Stimulated activated naive B cell treated with anti-CD40 and anti-IgM and Interleukin-4, amounts not matched to agents 10 μg/mL and 1 μg/mL and 100 μg/mL, for 72 hours (primary cell): ENCODE data around the gene TMEM245.

Experiments
- ATAC-seq, 2 donors: fragments of 150-1000 bp; cut with Tn5 transposase; replicated peaks; 2 replicates each; pipeline ENCODE4 v1.10.0; 2021; ENCODE audit warnings: moderate library complexity in 1 of 2
- DNase-seq: peaks from one replicate; pipeline ENCODE4 v3.0.0; 2021
- H3K27ac Mint-ChIP-seq: one replicate; pipeline ENCODE4 v1.8.0; 2022; ENCODE audit warnings: mild to moderate bottlenecking, mixed read lengths
- H3K27me3 Mint-ChIP-seq, 2 donors: one replicate each; pipeline ENCODE4 v1.8.0; 2022; ENCODE audit warnings: mixed read lengths in 2 of 2
- H3K36me3 Mint-ChIP-seq, 2 donors: one replicate each; pipeline ENCODE4 v1.8.0; 2022; ENCODE audit warnings: mixed read lengths in 2 of 2, mild to moderate bottlenecking in 1 of 2
- H3K4me1 Mint-ChIP-seq, 2 donors: one replicate each; pipeline ENCODE4 v1.8.0; 2022; ENCODE audit warnings: mixed read lengths in 2 of 2, mild to moderate bottlenecking in 1 of 2
- H3K4me3 Mint-ChIP-seq, 2 donors: one replicate each; pipeline ENCODE4 v1.8.0; 2022; ENCODE audit warnings: mild to moderate bottlenecking in 2 of 2, mixed read lengths in 2 of 2, moderate library complexity in 1 of 2
- H3K9me3 Mint-ChIP-seq, 2 donors: one replicate each; pipeline ENCODE4 v1.8.0; 2022; ENCODE audit warnings: mixed read lengths in 2 of 2, mild to moderate bottlenecking in 1 of 2

Gene TMEM245

DNA sequence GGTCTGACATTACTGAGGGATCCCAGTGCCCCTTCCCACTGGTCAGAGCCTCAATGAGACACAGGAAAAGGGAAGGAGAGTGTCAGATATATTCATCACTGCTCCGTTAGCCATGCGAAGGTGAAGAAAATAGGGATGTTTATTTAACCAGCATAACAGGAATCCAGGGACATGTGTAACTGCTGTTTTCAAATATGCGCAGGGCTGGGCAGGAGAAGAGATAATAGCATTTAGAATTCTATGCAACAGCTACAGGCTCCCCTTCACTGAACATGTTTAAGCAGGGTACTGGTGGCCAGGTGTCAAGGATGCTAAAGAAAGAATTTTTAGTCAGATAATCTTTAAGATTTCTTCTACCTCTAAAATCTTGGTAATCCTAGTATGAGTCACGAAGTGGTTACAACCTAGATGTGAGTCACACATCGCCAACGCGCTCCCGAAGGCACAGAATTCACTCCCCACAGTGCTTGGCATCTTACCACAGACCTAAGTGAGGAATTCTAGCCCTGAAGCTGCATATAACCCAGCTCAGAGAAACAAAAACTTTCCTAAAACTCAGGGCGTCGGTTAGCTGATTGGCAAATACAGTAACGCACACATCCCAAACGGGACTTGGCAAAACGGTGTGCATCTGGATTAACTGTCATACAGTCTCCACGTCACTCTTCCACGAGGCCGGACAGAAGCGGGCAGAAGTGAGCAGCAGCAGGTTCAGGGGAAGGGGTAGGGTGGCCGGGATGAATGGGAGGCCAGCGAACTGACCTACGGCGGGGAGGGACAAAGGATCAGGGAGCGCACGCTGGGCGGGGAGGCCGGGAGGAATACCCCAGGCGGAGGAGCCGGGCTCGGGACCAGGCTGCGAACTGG, 107.5 kb downstream of the TMEM245 start:
- Mint-ChIP-seq H3K4me1 (peaks cover 22 to 42% of the 10 kb centered on the region in 2 donors), H3K36me3 (no peaks in the 10 kb centered on the region), H3K4me3 (peak overlapping the region; percentile 92 to 97), H3K27ac (peak overlapping the region; percentile 93), H3K27me3 (peaks cover 8 to 12% of the 10 kb centered on the region in 2 donors), H3K9me3 (no peaks in the 10 kb centered on the region)
- ATAC-seq (peak; percentile 39 to 42), DNase-seq (peak; percentile 26)

- H3K9me3 Mint-ChIP-seq = no peaks in the 10 kb centered on the region
- peaks cover 22 to 36% of the 10 kb centered on the region in 2 donors for H3K4me1 Mint-ChIP-seq
These were observed 108.5 kb downstream of the TMEM245 start for GRCh38 chr9:109011231-109011671.

DNA sequence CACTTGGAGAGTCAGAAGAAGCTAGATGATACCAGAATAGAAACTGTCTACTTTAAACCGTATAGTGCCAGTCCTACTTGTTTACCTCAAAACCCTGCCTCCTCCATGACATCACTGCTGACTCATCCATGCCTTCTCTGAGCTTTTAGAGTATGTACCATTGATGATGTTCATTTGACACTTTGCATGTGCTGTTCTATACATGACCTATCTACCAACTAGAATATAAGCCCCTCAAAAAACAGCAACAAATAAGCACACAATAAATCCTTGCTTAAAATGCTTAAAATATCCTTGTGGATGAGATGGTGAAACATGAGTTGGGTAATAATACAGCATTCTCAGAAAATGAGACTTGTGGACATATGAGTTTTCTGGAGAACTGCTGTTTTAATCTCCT, 109.0 kb downstream of the TMEM245 start:
- peaks cover 18 to 31% of the 10 kb centered on the region in 2 donors for H3K4me1 Mint-ChIP-seq
- H3K27ac Mint-ChIP-seq = no peak overlapping the region
- peaks cover 8 to 12% of the 10 kb centered on the region in 2 donors for H3K27me3 Mint-ChIP-seq
- ATAC-seq (peak in 1 of 2 donors; percentile 13), DNase-seq (no peak)
- H3K36me3 Mint-ChIP-seq = no peaks in the 10 kb centered on the region
- H3K4me3 Mint-ChIP-seq = peak overlapping the region in 1 of 2 donors; percentile 11
- H3K9me3 Mint-ChIP-seq = no peaks in the 10 kb centered on the region

More at GRCh38 chr9:109011231-109011671, 108.5 kb downstream of the TMEM245 start:
- peaks cover 8 to 12% of the 10 kb centered on the region in 2 donors for H3K27me3 Mint-ChIP-seq
- no peak overlapping the region for H3K27ac Mint-ChIP-seq
- ATAC-seq = no peak
- no peak for DNase-seq
- H3K36me3 Mint-ChIP-seq = no peaks in the 10 kb centered on the region
- H3K4me3 Mint-ChIP-seq = peak overlapping the region in 1 of 2 donors; percentile 11

DNA sequence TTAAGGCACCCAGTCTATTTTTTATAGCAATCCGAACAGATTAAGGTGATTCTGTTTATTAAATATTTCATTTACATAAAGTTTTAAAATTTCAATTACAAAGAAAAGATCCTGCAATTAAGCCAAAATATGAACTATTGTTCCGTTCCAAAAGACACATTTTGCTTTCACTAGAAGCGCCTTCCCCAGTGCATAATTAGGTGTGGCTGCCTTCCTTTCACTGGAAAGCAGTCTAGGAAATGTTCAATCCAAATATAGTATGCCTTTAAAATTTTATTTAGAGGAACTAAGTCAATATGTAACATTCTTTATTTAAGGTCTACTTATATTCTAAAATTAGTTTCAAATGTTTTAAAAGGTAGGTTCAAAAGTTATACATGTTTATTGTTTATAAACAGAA, 114.1 kb downstream of the TMEM245 start:
- Mint-ChIP-seq H3K4me1 (peaks cover under 1 to 2% of the 10 kb centered on the region in 2 donors), H3K4me3 (no peak overlapping the region), H3K9me3 (peaks cover 8% of the 10 kb centered on the region in 2 donors), H3K27ac (no peak overlapping the region), H3K36me3 (peaks cover 5 to 15% of the 10 kb centered on the region in 2 donors), H3K27me3 (peaks cover under 1 to 7% of the 10 kb centered on the region in 2 donors)
- ATAC-seq (no peak), DNase-seq (no peak)

- H3K27ac Mint-ChIP-seq = no peak overlapping the region
These were observed 116.6 kb downstream of the TMEM245 start for GRCh38 chr9:109003116-109003515.

GRCh38 chr9:109002141-109002540, 117.6 kb downstream of the TMEM245 start:
- H3K9me3 Mint-ChIP-seq = peaks cover 8 to 10% of the 10 kb centered on the region in 2 donors
- ATAC-seq (no peak), DNase-seq (no peak)
- H3K27me3 Mint-ChIP-seq = peaks cover 0 to 5% of the 10 kb centered on the region in 2 donors
- peaks cover 5 to 15% of the 10 kb centered on the region in 2 donors for H3K36me3 Mint-ChIP-seq
- no peak overlapping the region for H3K27ac Mint-ChIP-seq
- H3K4me3 Mint-ChIP-seq = no peak overlapping the region
- no peaks in the 10 kb centered on the region for H3K4me1 Mint-ChIP-seq

More at GRCh38 chr9:109003116-109003515, 116.6 kb downstream of the TMEM245 start:
- DNase-seq (no peak), ATAC-seq (no peak)
- no peak overlapping the region for H3K4me3 Mint-ChIP-seq
- H3K27me3 Mint-ChIP-seq = peaks cover 0 to 5% of the 10 kb centered on the region in 2 donors
- peaks cover 5 to 15% of the 10 kb centered on the region in 2 donors for H3K36me3 Mint-ChIP-seq
- H3K9me3 Mint-ChIP-seq = peaks cover 8 to 10% of the 10 kb centered on the region in 2 donors
- no peaks in the 10 kb centered on the region for H3K4me1 Mint-ChIP-seq

- ATAC-seq = no peak
- Mint-ChIP-seq H3K36me3 (peaks cover 5 to 15% of the 10 kb centered on the region in 2 donors), H3K4me3 (no peak overlapping the region), H3K4me1 (no peaks in the 10 kb centered on the region), H3K9me3 (peaks cover 8 to 10% of the 10 kb centered on the region in 2 donors), H3K27ac (no peak overlapping the region), H3K27me3 (peaks cover 0 to 5% of the 10 kb centered on the region in 2 donors)
- DNase-seq = no peak
These were observed 118.5 kb downstream of the TMEM245 start for GRCh38 chr9:109001275-109001676.

- Mint-ChIP-seq H3K36me3 (peaks cover 1 to 3% of the 10 kb centered on the region in 2 donors), H3K4me1 (peaks cover 0 to 2% of the 10 kb centered on the region in 2 donors), H3K27ac (no peak overlapping the region), H3K27me3 (peaks cover 0 to 5% of the 10 kb centered on the region in 2 donors), H3K9me3 (peaks cover under 1 to 2% of the 10 kb centered on the region in 2 donors), H3K4me3 (no peak overlapping the region)
- ATAC-seq (no peak), DNase-seq (no peak)
These were observed 122.6 kb downstream of the TMEM245 start for GRCh38 chr9:108997112-108997511.

- DNase-seq (no peak), ATAC-seq (no peak)
- Mint-ChIP-seq H3K27ac (no peak overlapping the region), H3K9me3 (peaks cover 0 to 2% of the 10 kb centered on the region in 2 donors), H3K36me3 (peaks cover under 1 to 1% of the 10 kb centered on the region in 2 donors), H3K4me3 (no peak overlapping the region), H3K27me3 (peaks cover 0 to 5% of the 10 kb centered on the region in 2 donors), H3K4me1 (peaks cover 0 to 2% of the 10 kb centered on the region in 2 donors)
These were observed 123.1 kb downstream of the TMEM245 start for GRCh38 chr9:108996643-108997042.

DNA sequence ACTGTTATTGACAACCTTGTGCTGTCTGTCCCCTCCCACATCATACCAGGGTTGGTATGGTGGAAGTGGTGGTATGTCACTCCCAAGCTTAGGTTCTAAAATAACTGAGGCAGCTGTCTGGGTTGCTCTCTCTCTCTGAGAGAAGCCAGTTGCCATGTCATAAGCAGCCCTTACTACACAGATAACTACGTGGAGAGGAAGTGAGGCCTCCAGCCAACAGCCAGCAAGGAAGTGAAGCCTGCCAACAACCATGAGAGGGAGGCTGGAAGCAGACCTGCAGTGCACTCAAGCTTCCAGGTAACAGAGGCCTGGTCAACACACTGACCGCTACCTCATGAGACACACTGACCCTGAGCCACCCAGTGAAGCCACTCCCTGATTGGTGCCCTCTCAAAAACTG, 125.1 kb downstream of the TMEM245 start:
- ATAC-seq (peak; percentile 80 to 82), DNase-seq (no peak)
- no peak overlapping the region for H3K4me3 Mint-ChIP-seq
- H3K4me1 Mint-ChIP-seq = peaks cover 0 to 2% of the 10 kb centered on the region in 2 donors
- peaks cover 0 to 1% of the 10 kb centered on the region in 2 donors for H3K36me3 Mint-ChIP-seq
- H3K27ac Mint-ChIP-seq = no peak overlapping the region
- H3K9me3 Mint-ChIP-seq = no peaks in the 10 kb centered on the region
- no peaks in the 10 kb centered on the region for H3K27me3 Mint-ChIP-seq

GRCh38 chr9:108991479-108991878, 128.3 kb downstream of the TMEM245 start:
- Mint-ChIP-seq H3K27me3 (peaks cover 0 to 4% of the 10 kb centered on the region in 2 donors), H3K4me1 (peaks cover 0 to 2% of the 10 kb centered on the region in 2 donors), H3K9me3 (peaks cover 2 to 4% of the 10 kb centered on the region in 2 donors), H3K36me3 (peaks cover 1 to 9% of the 10 kb centered on the region in 2 donors), H3K4me3 (no peak overlapping the region), H3K27ac (no peak overlapping the region)
- DNase-seq (no peak), ATAC-seq (no peak)

- no peak for ATAC-seq
- H3K4me3 Mint-ChIP-seq = no peak overlapping the region
- DNase-seq = no peak
- H3K27me3 Mint-ChIP-seq = peaks cover 0 to 4% of the 10 kb centered on the region in 2 donors
- peaks cover 0 to 9% of the 10 kb centered on the region in 2 donors for H3K36me3 Mint-ChIP-seq
- H3K9me3 Mint-ChIP-seq = peaks cover 2 to 4% of the 10 kb centered on the region in 2 donors
- H3K27ac Mint-ChIP-seq = no peak overlapping the region
- no peaks in the 10 kb centered on the region for H3K4me1 Mint-ChIP-seq
These were observed 135.9 kb downstream of the TMEM245 start for GRCh38 chr9:108983885-108984284.

DNA sequence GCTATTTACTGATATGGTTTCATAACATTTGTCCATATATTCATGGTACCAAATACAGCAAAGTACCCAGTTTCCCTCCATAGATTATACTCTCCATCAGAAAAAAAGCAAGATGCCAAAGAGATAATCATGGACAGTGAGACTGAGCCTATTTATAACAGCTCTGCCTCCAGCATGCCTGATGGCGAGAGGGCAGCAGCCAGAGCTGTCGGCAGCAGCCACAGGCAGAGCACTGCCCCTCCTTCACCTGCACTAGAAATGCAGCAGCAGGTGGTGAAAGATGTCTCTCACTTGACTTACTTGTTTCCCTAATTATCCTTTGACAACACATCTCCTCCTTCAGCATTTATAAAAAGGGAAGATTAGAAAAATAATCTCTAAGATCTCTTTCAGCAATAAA, 138.9 kb downstream of the TMEM245 start:
- no peak for DNase-seq
- H3K36me3 Mint-ChIP-seq = peaks cover 0 to 2% of the 10 kb centered on the region in 2 donors
- no peak for ATAC-seq
- H3K4me1 Mint-ChIP-seq = no peaks in the 10 kb centered on the region
- H3K27me3 Mint-ChIP-seq = no peaks in the 10 kb centered on the region
- no peak overlapping the region for H3K4me3 Mint-ChIP-seq
- H3K9me3 Mint-ChIP-seq = no peaks in the 10 kb centered on the region
- no peak overlapping the region for H3K27ac Mint-ChIP-seq

- no peak overlapping the region for H3K4me3 Mint-ChIP-seq
- peaks cover 0 to 4% of the 10 kb centered on the region in 2 donors for H3K36me3 Mint-ChIP-seq
- DNase-seq (no peak), ATAC-seq (no peak)
- H3K27me3 Mint-ChIP-seq = no peaks in the 10 kb centered on the region
- H3K4me1 Mint-ChIP-seq = no peaks in the 10 kb centered on the region
- H3K9me3 Mint-ChIP-seq = no peaks in the 10 kb centered on the region
- H3K27ac Mint-ChIP-seq = no peak overlapping the region
These were observed 141.5 kb downstream of the TMEM245 start for GRCh38 chr9:108978205-108978604.
